Epithelial cell of esophagus (primary cell): ENCODE data around the gene BOLA1.
"Not testable (repeated sequence)": the region's sequence is repeated elsewhere in the genome, so short reads cannot be mapped to it uniquely, and the experiment has no call there.

Experiments used
- DNase-seq: peaks from one replicate; pipeline ENCODE4 v3.0.0; 2010; ENCODE audit warnings: low read depth
- H3K4me3 ChIP-seq: 2 replicates; pipeline ENCODE4 v1.5.1; 2011; ENCODE audit warnings: mild to moderate bottlenecking, low read length, control low read depth
- CTCF ChIP-seq: IDR thresholded peaks from 2 replicates; pipeline ENCODE4 v1.5.1; 2011; ENCODE audit warnings: low read depth, mild to moderate bottlenecking, low read length, control low read depth, inconsistent platforms; ENCODE audit not compliant: insufficient read depth; ENCODE audit errors: missing control alignments

The BOLA1 gene

GRCh38 chr1:149899460-149900284 is at the start of gene BOLA1:
Gene BOLA1 (plus strand): TSS chr1:149899568. CDS start chr1:149900060, 492 bp downstream.
- peak within 1 kb of the TSS; percentile 72 for H3K4me3 ChIP-seq
- peak; percentile 93 for DNase-seq
- no peak for TF ChIP-seq CTCF

- H3K4me3 ChIP-seq: peak overlapping the region; percentile 71
- DNase-seq: peak; percentile 19
- TF ChIP-seq CTCF: no peak
Observed at GRCh38 chr1:149849947-149850360, 49.4 kb upstream of the BOLA1 start.

- not testable (repeated sequence) for DNase-seq, H3K4me3 ChIP-seq
Observed at GRCh38 chr1:149850732-149851345, 48.5 kb upstream of the BOLA1 start.

GRCh38 chr1:149851585-149852213 is 47.7 kb upstream of the BOLA1 start:
- DNase-seq, H3K4me3 ChIP-seq: not testable (repeated sequence)

GRCh38 chr1:149852263-149852662 is 47.1 kb upstream of the BOLA1 start:
- H3K4me3 ChIP-seq, DNase-seq: not testable (repeated sequence)

DNA sequence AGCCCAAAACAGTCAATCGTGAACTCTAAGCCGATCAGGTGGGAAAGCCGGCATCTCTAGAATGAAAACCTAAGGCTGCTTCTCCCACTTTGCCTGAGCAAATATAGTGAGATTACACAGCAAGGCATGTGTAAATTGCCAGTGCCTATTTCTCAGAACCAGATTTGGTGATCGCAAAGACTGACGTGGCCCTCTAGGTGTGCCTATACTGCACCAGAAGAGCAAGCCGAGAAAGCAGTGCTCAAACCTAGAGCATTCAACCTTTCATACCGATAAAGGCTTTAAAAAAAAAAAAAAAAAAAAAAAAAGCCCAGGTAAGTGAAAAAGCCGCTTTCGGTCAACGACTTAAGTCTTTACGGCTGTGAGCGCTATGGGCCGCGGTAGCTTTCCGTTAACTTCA is 39.1 kb upstream of the BOLA1 start:
- not testable (repeated sequence) for H3K4me3 ChIP-seq, DNase-seq

GRCh38 chr1:149860684-149861496 is 38.5 kb upstream of the BOLA1 start:
- DNase-seq, H3K4me3 ChIP-seq: not testable (repeated sequence)

DNA sequence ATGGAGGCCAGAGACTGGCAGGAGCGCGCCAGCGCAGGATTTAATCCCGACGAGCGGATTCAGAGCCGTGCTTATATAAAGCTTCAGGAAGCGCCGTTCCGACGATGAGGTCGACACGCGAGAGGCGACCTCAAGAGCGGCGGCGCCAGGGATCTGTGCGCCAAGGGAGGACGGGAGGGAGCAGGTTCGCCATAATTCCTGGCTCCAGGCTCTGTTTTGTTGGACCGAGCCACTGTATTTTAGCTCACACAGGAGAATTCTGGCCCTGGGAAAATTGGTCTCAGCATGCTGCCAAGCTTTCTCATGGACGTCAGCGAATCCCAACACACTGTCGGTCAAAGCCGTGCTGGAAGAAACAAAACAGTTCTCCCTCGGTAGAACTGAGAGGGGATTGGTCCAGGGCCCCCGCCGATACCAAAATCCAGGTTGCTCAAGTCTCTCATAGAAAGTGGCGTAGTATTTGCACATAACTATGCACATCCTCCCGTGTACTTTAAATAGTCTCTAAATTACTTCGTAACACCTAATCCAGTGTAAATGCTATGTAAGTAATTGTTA is 37.8 kb upstream of the BOLA1 start:
- DNase-seq, H3K4me3 ChIP-seq: not testable (repeated sequence)

- not testable (repeated sequence) for H3K4me3 ChIP-seq, DNase-seq
Observed at GRCh38 chr1:149866887-149867286, 32.5 kb upstream of the BOLA1 start.

- not testable (repeated sequence) for DNase-seq, H3K4me3 ChIP-seq
Observed at GRCh38 chr1:149873060-149873459, 26.3 kb upstream of the BOLA1 start.
